ENCODE results near the gene FRY.
A peak's percentile ranks its signal among the peaks of the same experiment; 100 is the strongest.

The FRY gene

DNA sequence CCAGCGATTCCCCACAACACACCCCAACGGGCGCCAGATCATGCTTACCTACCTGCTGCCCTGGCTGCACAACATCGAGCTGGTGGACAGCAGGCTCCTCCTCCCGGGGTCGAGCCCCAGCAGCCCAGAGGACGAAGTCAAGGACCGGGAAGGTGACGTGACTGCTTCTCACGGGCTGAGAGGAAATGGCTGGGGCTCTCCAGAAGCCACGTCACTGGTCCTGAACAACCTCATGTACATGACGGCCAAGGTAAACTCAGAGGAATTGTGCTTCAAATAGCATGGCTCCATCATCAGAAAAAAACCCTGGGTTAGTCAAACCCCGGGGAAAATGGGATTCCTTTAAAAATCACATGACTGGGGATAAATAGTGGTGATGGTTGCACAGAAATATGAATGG, 177.3 kb downstream of the FRY start:
- ChIA-PET CTCF (interaction anchor here (1.3 kb wide), 1 partner anchor 38 kb away, joined by 3 read pairs; no protein-coding TSS in a partner anchor), POLR2A (no interaction called here)
- DNase-seq (ENCODE audit: low read depth, low spot score), result no peak
- no peak overlapping the region for H3K4me3 ChIP-seq (ENCODE audit: low read depth, low read length)
- TF ChIP-seq, protein P1, sequence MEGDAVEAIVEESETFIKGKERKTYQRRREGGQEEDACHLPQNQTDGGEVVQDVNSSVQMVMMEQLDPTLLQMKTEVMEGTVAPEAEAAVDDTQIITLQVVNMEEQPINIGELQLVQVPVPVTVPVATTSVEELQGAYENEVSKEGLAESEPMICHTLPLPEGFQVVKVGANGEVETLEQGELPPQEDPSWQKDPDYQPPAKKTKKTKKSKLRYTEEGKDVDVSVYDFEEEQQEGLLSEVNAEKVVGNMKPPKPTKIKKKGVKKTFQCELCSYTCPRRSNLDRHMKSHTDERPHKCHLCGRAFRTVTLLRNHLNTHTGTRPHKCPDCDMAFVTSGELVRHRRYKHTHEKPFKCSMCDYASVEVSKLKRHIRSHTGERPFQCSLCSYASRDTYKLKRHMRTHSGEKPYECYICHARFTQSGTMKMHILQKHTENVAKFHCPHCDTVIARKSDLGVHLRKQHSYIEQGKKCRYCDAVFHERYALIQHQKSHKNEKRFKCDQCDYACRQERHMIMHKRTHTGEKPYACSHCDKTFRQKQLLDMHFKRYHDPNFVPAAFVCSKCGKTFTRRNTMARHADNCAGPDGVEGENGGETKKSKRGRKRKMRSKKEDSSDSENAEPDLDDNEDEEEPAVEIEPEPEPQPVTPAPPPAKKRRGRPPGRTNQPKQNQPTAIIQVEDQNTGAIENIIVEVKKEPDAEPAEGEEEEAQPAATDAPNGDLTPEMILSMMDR (IDR thresholded peaks at IDR 0.05; ENCODE audit: insufficient read depth, low read length, missing control alignments), result no peak

GRCh38 chr13:32209652-32210051, 178.1 kb downstream of the FRY start:
- ChIA-PET POLR2A (no interaction called here), CTCF (interaction anchor here (3.6 kb wide), 1 partner anchor 37 kb away, joined by 12 read pairs; no protein-coding TSS in a partner anchor)
- no peak for DNase-seq (ENCODE audit: low read depth, low spot score)
- no peak overlapping the region for H3K4me3 ChIP-seq (ENCODE audit: low read depth, low read length)
- TF ChIP-seq, protein P1 (IDR thresholded peaks at IDR 0.05; ENCODE audit: insufficient read depth, low read length, missing control alignments), result no peak

GRCh38 chr13:32210101-32210500, 178.5 kb downstream of the FRY start:
- no peak for DNase-seq (ENCODE audit: low read depth, low spot score)
- POLR2A ChIA-PET, result no interaction called here
- H3K4me3 ChIP-seq (ENCODE audit: low read depth, low read length), result no peak overlapping the region
- CTCF ChIA-PET, result interaction anchor here (3.6 kb wide), 1 partner anchor 36 kb away, joined by 12 read pairs; no protein-coding TSS in a partner anchor
- TF ChIP-seq, protein P1 (IDR thresholded peaks at IDR 0.05; ENCODE audit: insufficient read depth, low read length, missing control alignments), result no peak

DNA sequence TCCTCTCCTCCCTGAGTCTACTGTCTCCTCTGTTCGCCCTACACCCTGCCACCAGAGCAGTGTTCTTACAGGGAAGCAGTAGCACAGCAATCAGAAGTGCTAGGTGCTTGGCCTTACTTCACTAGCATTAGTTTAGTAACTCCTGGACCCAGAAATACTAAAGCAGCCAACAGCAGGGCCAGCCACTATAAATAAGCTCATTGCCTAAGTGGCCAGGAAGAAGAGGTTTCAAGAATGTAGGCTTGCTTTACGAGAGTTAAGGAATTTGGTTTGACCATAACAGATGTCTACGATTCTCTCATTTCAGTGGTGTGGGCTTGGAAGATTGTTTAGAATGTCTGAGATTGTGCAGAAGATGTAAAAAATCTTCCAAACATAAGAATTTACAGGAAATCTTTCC, 180.2 kb downstream of the FRY start:
- TF ChIP-seq, protein P1 (IDR thresholded peaks at IDR 0.05; ENCODE audit: insufficient read depth, low read length, missing control alignments), result no peak
- ChIA-PET CTCF (interaction anchor here (3.6 kb wide), 1 partner anchor 34 kb away, joined by 12 read pairs; no protein-coding TSS in a partner anchor), POLR2A (interaction anchor here (1.4 kb wide), 1 partner anchor 14 kb away, joined by 13 read pairs; no protein-coding TSS in a partner anchor)
- no peak overlapping the region for H3K4me3 ChIP-seq (ENCODE audit: low read depth, low read length)
- peak; percentile 92 for DNase-seq (ENCODE audit: low read depth, low spot score)

DNA sequence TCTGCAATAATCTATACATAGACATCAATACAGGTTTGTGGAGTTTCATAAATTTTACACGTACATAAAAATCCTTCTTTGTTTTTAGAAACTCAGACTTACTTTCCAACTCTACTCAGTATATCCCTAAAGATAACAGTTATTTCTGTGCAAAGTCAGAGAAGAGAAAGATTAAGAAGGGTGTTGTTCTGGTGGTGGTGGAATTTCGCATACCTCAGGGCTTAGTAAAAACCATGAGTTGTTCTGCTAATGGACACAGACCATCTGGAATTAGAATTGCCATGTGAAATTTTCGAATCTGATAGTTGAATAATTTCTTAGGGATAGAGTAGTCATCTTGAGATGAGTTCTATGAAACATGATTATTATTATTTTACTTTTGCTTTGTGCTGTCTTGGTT, 180.8 kb downstream of the FRY start:
- no peak overlapping the region for H3K4me3 ChIP-seq (ENCODE audit: low read depth, low read length)
- CTCF ChIA-PET, result interaction anchor here (3.6 kb wide), 1 partner anchor 34 kb away, joined by 12 read pairs; no protein-coding TSS in a partner anchor
- DNase-seq (ENCODE audit: low read depth, low spot score), result peak; percentile 54
- TF ChIP-seq, protein P1 (IDR thresholded peaks at IDR 0.05; ENCODE audit: insufficient read depth, low read length, missing control alignments), result no peak
- POLR2A ChIA-PET, result interaction anchor here (1.4 kb wide), 1 partner anchor 13 kb away, joined by 13 read pairs; no protein-coding TSS in a partner anchor

- no peak overlapping the region for H3K4me3 ChIP-seq (ENCODE audit: low read depth, low read length)
- POLR2A ChIA-PET, result no interaction called here
- DNase-seq (ENCODE audit: low read depth, low spot score), result no peak
- TF ChIP-seq, protein P1 (IDR thresholded peaks at IDR 0.05; ENCODE audit: insufficient read depth, low read length, missing control alignments), result no peak
- CTCF ChIA-PET, result no interaction called here
These were observed 182.1 kb downstream of the FRY start for GRCh38 chr13:32213626-32214025.

Measured in AG04449 (cell line).